ENCODE measurements around the gene CTU1. TPM values are rescaled to one million over a fixed set of nuclear protein-coding genes. Genes with fewer than 3 reads are reported as not detected.

CTU1 gene
- total RNA-seq, 2 experiments from 2014 or later: 7.2 to 9.1 TPM

- H3K36me3 Mint-ChIP-seq (ENCODE audit: low read depth): no peaks in the 10 kb centered on the region
- ChIA-PET POLR2A (no interaction called here), CTCF (no interaction called here)
- H3K27ac Mint-ChIP-seq: no peak overlapping the region
- H3K4me3 Mint-ChIP-seq: no peak overlapping the region
- no peaks in the 10 kb centered on the region for H3K9me3 Mint-ChIP-seq (ENCODE audit: low read depth)
- H3K27me3 Mint-ChIP-seq: peaks cover 37% of the 10 kb centered on the region
- intact Hi-C loops (cut with DNase I, micrococcal nuclease): no loop called here
- no peak for ATAC-seq
- H3K4me1 Mint-ChIP-seq: no peaks in the 10 kb centered on the region
- no peak for DNase-seq
Measured at GRCh38 chr19:51060336-51060735, 47.9 kb downstream of the CTU1 start.

DNA sequence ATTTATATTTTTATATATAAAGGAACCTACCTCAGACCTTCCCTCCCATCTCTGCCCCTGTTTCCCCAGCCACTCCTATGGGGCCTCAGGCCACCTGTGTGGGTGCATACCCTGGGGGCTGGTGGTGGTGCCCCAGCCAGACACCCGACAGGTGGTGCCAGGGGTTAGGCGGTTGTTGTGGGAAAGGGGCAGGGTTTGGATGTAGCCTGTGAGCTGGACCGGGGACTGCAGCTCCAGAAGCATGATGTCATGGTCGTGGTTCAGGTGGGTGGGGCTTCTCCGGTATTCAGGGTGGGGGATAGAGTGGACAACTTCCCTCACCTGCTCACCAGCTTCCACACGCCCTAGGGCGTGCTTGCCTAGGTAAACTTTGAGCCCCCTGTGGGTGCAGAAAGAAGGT is 48.5 kb downstream of the CTU1 start:
- DNase-seq (no peak), ATAC-seq (no peak)
- intact Hi-C loops (cut with DNase I, micrococcal nuclease): no loop called here
- Mint-ChIP-seq H3K36me3 (ENCODE audit: low read depth) (no peaks in the 10 kb centered on the region), H3K27ac (no peak overlapping the region), H3K9me3 (ENCODE audit: low read depth) (no peaks in the 10 kb centered on the region), H3K27me3 (peaks cover 33% of the 10 kb centered on the region), H3K4me3 (no peak overlapping the region), H3K4me1 (no peaks in the 10 kb centered on the region)
- CTCF ChIA-PET: no interaction called here
- POLR2A ChIA-PET: no interaction called here

- intact Hi-C loops (cut with DNase I, micrococcal nuclease): no loop called here
- Mint-ChIP-seq H3K4me3 (no peak overlapping the region), H3K36me3 (ENCODE audit: low read depth) (no peaks in the 10 kb centered on the region), H3K27me3 (peaks cover 34% of the 10 kb centered on the region), H3K9me3 (ENCODE audit: low read depth) (no peaks in the 10 kb centered on the region), H3K4me1 (no peaks in the 10 kb centered on the region), H3K27ac (no peak overlapping the region)
- CTCF ChIA-PET: no interaction called here
- POLR2A ChIA-PET: no interaction called here
- DNase-seq: no peak
- no peak for ATAC-seq
Measured at GRCh38 chr19:51055866-51056265, 52.3 kb downstream of the CTU1 start.

Other genes starting within 250 kb of the CTU1 start
- gene KLK2, start 235.0 kb downstream of the CTU1 start, total RNA-seq: not detected
- not detected for gene KLK4, start 197.0 kb downstream of the CTU1 start, total RNA-seq
- not detected for gene KLK5, start 155.4 kb downstream of the CTU1 start, total RNA-seq
- not detected for gene KLK6, start 138.8 kb downstream of the CTU1 start, total RNA-seq
- not detected for gene KLK7, start 124.5 kb downstream of the CTU1 start, total RNA-seq
- gene KLK8, start 106.8 kb downstream of the CTU1 start, total RNA-seq: not detected
- not detected for gene KLK10, start 88.7 kb downstream of the CTU1 start, total RNA-seq
- not detected for gene KLK11, start 81.8 kb downstream of the CTU1 start, total RNA-seq
- gene KLK12, start 73.4 kb downstream of the CTU1 start, total RNA-seq: not detected
- gene KLK13, start 43.3 kb downstream of the CTU1 start, total RNA-seq: not detected
- 1 to 10 TPM in 1 of 2 experiments, under 1 TPM in 1; 0.69 to 1.1 TPM for gene KLK14, start 25.5 kb downstream of the CTU1 start, total RNA-seq
- gene SIGLEC9, start 16.5 kb upstream of the CTU1 start, total RNA-seq: under 1 TPM; 0.37 to 0.49 TPM
- not detected for gene SIGLEC7, start 33.9 kb upstream of the CTU1 start, total RNA-seq
- gene CD33, start 116.7 kb upstream of the CTU1 start, total RNA-seq: under 1 TPM; 0.26 to 0.27 TPM
- not detected for gene SIGLECL1, start 142.7 kb upstream of the CTU1 start, total RNA-seq
- gene IGLON5, start 203.2 kb upstream of the CTU1 start, total RNA-seq: under 1 TPM; 0.18 to 0.28 TPM
- 1 to 10 TPM; 4.5 to 4.6 TPM for gene VSIG10L, start 233.7 kb upstream of the CTU1 start, total RNA-seq